Measurements from ENCODE around the gene TTC36. TPM values are rescaled to one million over a fixed set of nuclear protein-coding genes. Genes with fewer than 3 reads are reported as not detected.

The TTC36 gene
- total and polyA plus RNA-seq, 9 of the 15 experiments (the other 6 are each of a cell fraction or from before 2014, with no cell fraction given): 0.22 to 0.23 TPM; not detected in 7

DNA sequence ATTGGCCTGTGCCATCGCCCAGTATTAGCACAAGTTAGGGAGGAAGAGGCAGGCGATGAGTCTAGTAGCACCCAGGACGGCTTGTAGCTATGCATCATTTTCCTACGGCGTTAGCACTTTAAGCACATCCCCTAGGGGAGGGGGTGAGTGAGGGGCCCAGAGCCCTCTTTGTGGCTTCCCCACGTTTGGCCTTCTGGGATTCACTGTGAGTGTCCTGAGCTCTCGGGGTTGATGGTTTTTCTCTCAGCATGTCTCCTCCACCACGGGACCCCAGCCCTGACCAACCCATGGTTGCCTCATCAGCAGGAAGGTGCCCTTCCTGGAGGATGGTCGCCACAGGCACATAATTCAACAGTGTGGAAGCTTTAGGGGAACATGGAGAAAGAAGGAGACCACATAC, 8.0 kb downstream of the TTC36 start:
- TF ChIP-seq ZKSCAN1 (IDR thresholded peaks at IDR 0.05; ENCODE audit: low read depth, low read length) (no peak), RFX1 (IDR thresholded peaks at IDR 0.05) (no peak), ZNF764 (CRISPR knock-in tag; IDR thresholded peaks at IDR 0.05; ENCODE audit: low read depth) (no peak), CBX2 (IDR thresholded peaks at IDR 0.05; ENCODE audit: insufficient read depth, low read length, poor library complexity, severe bottlenecking) (no peak), HCFC1 (IDR thresholded peaks at IDR 0.05; ENCODE audit: low read depth, low read length) (no peak), MCM5 (IDR thresholded peaks at IDR 0.05; ENCODE audit: low read depth) (no peak), ZBTB7A (IDR thresholded peaks at IDR 0.05; ENCODE audit: borderline replicate concordance, control insufficient read depth, low read depth, low read length) (no peak), SIRT6 (IDR thresholded peaks at IDR 0.05; ENCODE audit: low read depth, low read length) (no peak), ZC3H4 (CRISPR knock-in tag; IDR thresholded peaks at IDR 0.05; ENCODE audit: borderline replicate concordance) (no peak)
- TF ChIP-seq, protein P1, sequence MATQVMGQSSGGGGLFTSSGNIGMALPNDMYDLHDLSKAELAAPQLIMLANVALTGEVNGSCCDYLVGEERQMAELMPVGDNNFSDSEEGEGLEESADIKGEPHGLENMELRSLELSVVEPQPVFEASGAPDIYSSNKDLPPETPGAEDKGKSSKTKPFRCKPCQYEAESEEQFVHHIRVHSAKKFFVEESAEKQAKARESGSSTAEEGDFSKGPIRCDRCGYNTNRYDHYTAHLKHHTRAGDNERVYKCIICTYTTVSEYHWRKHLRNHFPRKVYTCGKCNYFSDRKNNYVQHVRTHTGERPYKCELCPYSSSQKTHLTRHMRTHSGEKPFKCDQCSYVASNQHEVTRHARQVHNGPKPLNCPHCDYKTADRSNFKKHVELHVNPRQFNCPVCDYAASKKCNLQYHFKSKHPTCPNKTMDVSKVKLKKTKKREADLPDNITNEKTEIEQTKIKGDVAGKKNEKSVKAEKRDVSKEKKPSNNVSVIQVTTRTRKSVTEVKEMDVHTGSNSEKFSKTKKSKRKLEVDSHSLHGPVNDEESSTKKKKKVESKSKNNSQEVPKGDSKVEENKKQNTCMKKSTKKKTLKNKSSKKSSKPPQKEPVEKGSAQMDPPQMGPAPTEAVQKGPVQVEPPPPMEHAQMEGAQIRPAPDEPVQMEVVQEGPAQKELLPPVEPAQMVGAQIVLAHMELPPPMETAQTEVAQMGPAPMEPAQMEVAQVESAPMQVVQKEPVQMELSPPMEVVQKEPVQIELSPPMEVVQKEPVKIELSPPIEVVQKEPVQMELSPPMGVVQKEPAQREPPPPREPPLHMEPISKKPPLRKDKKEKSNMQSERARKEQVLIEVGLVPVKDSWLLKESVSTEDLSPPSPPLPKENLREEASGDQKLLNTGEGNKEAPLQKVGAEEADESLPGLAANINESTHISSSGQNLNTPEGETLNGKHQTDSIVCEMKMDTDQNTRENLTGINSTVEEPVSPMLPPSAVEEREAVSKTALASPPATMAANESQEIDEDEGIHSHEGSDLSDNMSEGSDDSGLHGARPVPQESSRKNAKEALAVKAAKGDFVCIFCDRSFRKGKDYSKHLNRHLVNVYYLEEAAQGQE (IDR thresholded peaks at IDR 0.05; ENCODE audit: borderline replicate concordance): no peak
- TF ChIP-seq, protein P1 (CRISPR knock-in tag; IDR thresholded peaks at IDR 0.05; ENCODE audit: low read depth): no peak
- TF ChIP-seq, protein P2, sequence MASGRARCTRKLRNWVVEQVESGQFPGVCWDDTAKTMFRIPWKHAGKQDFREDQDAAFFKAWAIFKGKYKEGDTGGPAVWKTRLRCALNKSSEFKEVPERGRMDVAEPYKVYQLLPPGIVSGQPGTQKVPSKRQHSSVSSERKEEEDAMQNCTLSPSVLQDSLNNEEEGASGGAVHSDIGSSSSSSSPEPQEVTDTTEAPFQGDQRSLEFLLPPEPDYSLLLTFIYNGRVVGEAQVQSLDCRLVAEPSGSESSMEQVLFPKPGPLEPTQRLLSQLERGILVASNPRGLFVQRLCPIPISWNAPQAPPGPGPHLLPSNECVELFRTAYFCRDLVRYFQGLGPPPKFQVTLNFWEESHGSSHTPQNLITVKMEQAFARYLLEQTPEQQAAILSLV (tag; IDR thresholded peaks at IDR 0.05): no peak
- FAIRE-seq: no peak
- 62% methylated on average over 9 of the region's 9 CpGs for WGBS (ENCODE audit: insufficient coverage, low coverage, missing lambda C conversion rate)

More for the DNA sequence above, 8.0 kb downstream of the TTC36 start:
- Histone ChIP-seq H3K36me3 (ENCODE audit: control insufficient read depth, insufficient read depth, low read length) (no peaks in the 10 kb centered on the region), H3K9me1 (ENCODE audit: control insufficient read depth, insufficient read depth, low read length) (no peaks in the 10 kb centered on the region), H2AFZ (ENCODE audit: low read depth, low read length) (no peak overlapping the region), H3K27ac (ENCODE audit: extremely low read depth, low read depth, low read length) (no peak overlapping the region), H3K4me3 (no peak overlapping the region), H4K20me1 (replicated peaks; ENCODE audit: control insufficient read depth, insufficient read depth, low read length) (no peaks in the 10 kb centered on the region), H3K27me3 (ENCODE audit: control insufficient read depth in 2 of 2, insufficient read depth in 2 of 2, low read length in 2 of 2) (no peaks in the 10 kb centered on the region), H3K4me2 (ENCODE audit: insufficient read depth, low read length) (no peak overlapping the region), H3K79me2 (ENCODE audit: control insufficient read depth, insufficient read depth, low read length) (no peaks in the 10 kb centered on the region; the same call in 2 of the 3 replicates), H3K9ac (ENCODE audit: insufficient read depth in 1 of 2, low read depth in 2 of 2, low read length in 2 of 2) (no peak overlapping the region), H3K4me1 (replicated peaks in 1 of 2; ENCODE audit: control insufficient read depth in 2 of 2, insufficient read depth in 2 of 2, low read length in 2 of 2) (peaks cover 9 to 31% of the 10 kb centered on the region in 2 experiments), H3K9me3 (replicated peaks; ENCODE audit: control insufficient read depth, insufficient read depth, low read depth, low read length) (no peaks in the 10 kb centered on the region)
- POLR2A ChIA-PET: interaction anchor here (0.7 kb wide), 1 partner anchor 12 kb away, joined by 3 read pairs; no protein-coding TSS in a partner anchor
- CTCF ChIA-PET (ENCODE audit: low intra/inter-chr PET ratio): no interaction called here
- no peak for ATAC-seq
- in situ Hi-C loops (cut with MboI) (no loop called here), intact Hi-C loops (cut with micrococcal nuclease) (no loop called here)
- no TSS peak for BruUV-seq (replicated peaks)
- no peak for DNase-seq (ENCODE audit: extremely low read depth in 1 of 4, low spot score in 3 of 4)
